ENCODE measurements around the gene KCNJ12. TPM values are rescaled to one million over a fixed set of nuclear protein-coding genes. Genes with fewer than 3 reads are reported as not detected.
A peak's percentile ranks its signal among the peaks of the same experiment; 100 is the strongest.

The KCNJ12 gene
- total RNA-seq, 1 experiment from 2014 or later, result 0.21 TPM

DNA sequence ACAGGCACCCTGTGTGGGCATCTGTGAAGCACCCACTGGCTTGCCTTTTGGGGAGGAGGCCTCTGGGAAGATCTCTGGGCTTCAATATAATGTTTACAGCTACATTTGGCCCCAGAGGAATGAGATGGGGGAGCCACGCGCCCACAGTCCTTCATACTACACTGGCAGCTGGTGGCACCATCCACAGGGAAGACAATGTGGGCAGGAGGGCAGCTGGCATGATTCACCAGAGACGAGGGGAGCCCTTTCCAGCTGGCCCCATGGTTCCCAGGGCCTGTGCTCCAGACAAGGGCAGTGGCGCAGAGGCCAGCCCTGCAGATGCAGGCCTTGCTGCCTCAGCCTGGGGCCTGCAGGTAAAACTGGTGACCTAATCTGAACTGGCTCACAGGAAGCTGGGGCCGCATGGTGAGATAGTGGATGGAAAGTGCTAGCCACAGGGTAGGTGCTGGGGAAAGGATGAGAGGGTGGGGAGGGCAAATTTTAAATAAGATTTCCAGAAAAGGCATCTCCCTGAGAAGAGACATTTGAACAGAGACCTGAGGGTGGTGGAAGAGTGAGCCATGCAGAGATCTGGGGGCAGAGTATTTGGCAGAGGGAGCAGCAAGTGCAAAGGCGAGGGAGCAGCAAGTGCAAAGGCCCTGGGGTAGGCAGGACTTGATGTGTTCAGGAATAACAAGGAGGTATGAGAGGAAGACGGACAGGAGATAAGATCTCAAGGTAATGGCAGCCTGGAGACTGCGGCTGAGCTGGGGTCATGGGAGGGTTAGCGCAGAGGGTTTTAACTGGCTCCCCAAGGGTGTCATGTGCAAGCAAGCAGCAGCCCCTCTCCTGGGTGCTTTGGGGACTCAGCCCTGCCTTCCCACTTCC, 12.1 kb upstream of the KCNJ12 start:
- no peak for DNase-seq (ENCODE audit: low read depth)

DNA sequence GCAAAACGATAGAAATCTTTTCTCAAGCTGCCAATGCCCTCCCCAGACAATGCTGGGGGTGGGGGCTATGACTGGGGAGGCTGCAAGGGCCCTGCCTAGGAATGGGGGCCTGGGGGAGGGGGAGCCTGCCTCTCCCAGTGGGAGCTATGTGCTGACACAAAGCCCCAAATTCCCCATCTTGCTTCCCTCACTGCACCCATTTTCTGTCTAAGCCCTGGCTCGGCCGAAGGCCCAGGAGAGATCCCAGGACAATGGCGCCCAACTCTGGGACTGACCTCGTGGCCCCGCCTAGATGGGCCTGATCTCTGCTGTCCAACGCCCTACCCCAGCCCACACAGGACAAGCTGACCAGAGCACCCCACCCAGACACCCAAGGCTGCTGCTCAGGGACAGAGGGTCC, 11.1 kb upstream of the KCNJ12 start:
- DNase-seq (ENCODE audit: low read depth), result no peak

DNA sequence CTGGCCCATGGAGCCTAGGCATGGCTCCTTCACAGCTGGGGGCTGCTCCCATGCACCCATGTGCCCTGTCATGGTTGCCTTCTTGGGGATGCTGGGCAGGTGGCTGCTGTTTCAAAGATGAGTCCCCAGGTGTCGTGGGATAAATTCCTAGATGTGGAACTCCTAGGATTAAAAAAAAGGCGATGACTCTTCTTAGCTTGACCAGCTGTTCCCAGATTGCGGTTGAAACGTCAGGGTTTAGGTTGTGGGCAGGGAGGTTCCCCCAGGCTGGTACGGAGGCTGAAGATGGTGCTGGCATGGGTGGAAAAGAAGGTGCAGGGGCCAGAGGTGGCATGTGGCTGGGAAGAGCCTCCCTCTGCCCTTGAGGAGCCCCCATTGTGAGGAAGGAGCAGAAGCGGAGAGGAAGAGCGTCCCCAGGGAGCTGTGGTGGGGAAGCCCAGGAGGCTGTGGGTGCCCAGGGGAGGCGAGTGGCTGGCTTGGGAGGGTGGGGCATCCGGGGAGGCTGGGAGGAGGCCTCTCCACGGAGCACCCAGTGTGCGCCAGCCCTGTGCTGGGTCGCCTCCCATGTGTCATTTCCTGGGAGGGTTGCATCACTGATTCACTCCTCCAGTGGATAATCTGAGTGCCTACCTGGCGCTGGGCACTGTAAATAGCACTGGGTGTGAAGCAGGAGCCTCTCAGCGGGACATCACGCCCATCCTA, 7.5 kb upstream of the KCNJ12 start:
- no peak for DNase-seq (ENCODE audit: low read depth)

DNA sequence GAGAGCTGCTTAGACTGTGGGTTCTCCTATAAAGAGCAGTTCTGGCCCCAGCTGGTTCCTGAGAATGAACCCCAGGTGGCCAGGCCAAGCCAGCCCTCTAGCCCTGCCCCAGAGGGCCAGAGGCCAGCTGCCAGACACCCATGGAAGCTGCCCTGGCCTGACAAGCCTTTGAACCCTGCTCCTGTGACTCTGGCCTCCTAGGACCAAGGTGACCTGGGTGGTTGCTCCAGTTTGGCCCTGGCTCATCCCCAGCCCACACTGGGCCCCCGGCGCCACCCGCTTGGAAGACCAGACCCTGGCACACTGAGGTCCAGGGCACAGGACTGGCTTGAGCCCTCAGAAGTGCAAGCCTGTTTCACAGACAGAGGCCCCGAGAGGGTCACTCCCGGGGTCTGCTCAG, 6.8 kb upstream of the KCNJ12 start:
- DNase-seq (ENCODE audit: low read depth), result no peak

DNA sequence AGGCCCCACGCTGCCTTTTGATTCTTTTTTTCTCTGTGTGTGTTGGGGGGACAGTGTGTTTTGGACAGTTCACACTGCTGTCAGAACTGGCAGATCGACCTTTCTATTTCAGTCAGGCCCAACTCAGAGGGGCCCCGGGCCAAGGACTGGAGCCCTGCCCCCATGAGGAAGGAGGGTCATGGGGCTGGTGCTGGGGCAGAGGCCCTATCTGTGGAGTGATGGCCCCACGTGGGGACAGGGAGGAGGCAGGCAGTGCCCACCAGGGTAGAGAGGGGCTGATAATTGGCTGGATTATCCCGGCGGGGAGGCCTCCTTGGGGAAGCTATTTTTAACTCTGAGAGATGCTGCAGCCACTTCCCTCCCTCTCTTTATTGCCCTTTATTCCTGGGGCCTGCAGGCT, 5.7 kb upstream of the KCNJ12 start:
- no peak for DNase-seq (ENCODE audit: low read depth)

DNA sequence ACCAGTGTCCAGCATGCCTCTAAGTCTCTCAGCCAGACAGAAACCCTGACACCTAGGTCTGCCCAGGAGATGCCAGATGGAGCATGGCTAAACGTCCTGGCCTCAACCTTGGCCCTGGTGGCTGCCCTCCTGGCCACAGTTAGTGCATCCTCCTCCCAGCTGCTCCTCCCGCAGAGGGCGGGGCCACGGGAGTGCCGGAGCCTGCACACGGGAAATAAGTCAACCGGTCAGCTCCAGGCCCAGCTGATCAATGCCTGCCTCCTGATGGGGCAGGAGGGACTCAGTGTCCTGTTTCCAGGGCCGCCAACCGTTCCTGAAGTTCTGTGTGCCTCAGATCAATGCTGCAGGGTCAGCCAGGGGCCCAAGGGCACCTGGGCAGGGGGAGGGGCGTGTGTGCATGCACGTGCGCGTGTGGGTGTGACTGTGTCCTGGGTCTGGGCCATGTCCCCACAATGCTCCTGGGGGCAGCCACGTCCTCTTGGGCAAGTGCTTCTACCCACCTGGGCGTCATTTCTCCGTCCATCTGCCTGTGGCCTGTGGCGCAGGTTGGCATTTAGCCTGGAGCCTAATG, 4.6 kb upstream of the KCNJ12 start:
- DNase-seq (ENCODE audit: low read depth), result no peak

DNA sequence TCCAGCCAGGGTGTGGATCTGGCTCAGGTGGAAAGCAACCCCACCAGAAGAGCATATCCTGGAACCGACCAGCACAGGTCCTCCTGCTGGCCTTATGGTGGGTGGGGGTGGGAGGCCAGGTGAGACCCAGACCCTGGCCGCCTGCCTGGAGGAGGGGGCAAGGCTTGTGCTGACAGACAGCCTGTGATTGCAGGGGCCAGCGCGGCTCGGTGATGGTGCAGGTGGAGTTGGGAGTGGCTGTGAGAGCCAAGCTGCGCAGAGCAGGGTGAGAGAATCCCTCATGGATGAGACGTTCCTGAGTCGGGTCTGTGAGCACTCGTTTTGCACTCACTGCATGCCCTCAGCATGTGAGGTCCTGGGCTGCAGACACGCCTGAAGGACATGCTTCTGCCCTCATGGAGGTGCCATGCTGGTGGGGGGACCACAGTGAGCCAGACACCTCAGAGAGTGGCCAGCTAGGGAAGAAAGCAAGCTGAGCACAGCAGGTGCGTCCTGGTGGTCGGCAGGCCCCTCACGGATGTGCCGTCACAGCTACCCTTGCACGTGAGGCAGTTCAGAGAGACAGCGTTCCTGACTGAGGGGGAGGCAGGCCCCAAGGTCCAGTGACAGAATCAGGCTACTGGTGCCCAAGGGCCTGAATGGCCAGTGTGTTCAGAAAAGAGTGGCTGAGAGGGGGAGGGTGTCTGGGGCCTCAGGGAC, 3.8 kb upstream of the KCNJ12 start:
- DNase-seq (ENCODE audit: low read depth), result no peak

DNA sequence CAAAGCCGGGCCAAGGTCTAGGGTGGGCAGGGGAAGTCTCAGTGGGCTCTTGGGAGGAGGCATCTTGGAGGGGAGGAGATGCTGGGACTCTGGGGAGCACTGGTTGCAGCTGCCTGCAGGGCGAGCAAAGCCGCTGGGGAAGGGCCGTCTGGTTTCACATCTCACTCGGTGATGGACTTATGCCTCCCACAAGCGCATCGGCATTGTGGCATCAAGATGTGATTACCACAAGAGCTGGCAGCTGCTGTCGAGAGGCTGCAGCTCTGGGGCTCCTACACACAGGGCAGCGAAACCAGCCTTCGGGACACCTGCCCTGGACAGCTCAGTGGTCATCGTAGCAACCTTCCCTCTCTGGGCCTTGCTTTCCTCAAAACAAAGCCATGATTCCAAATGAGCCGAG, 3.1 kb upstream of the KCNJ12 start:
- DNase-seq (ENCODE audit: low read depth), result no peak

DNA sequence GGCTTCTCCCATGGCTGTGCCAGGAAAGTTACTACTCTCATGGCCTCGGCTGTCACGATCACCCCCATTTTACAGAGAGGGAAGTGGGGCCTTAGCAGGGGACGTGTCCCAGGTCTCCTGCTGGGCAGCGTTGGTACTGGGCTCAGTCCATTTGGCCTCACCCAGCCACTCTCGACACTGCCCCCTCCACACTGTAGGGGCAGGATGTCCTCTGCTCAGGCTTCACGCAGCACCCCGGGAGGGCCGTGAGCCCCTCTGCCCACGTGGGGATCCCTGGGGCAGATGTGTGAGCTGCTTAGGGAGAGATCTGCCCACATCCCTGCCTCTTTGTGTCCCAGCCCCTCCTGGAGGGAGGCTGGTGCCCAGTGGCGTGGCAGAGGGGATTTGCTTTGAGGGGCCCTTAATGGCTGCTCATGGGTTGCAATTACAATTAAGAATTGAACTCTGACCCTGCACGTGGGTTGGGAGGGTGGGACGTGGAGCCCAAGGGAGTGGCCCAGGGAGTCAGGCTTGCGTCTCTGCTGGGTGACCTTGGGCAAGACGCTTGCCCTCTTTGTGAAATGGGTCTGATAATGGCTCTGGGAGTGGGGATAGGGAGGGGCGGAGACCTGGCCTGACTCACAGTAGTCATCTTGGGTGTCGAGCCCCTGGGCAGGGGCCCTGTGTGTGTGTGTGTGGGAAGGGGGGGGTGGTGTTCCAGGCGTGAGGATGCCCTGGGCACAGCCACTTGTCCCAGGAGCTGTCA, 2.3 kb upstream of the KCNJ12 start:
- no peak for DNase-seq (ENCODE audit: low read depth)

DNA sequence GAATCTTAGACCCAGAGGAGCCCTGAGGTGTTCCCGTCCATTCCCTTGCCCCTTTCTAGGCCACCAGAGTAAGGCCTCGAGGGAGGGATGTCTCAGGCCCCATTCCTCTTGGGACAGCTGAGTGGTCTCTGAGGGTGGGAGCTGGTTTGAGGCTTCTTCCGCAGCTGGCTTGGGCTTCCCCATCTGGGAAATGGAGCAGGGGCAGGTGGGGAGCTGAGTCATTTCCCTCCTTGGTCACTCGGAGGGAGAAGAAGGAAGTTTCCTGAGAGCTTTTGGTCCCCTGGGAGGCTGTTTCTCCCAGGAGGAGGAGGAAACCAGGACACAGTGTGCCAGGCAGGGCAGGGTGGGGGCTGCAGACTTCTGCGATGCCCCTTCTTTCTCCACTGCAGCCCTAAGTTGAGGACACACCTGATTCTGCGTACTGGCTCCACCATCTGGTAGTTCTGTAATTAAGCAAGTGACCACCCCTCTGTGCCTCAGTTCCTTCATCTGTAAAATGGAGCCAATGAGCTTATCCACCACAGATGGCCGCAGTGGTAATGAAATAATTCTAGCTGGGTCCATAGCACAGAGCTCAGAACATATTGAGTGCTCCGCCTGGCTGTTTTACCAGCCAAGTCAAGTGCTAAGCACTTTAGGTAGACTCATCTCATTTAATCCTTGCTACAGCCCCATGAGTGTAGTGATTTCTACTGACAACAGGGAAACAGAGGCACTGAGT, 1.6 kb upstream of the KCNJ12 start:
- peak; percentile 55 for DNase-seq (ENCODE audit: low read depth)

DNA sequence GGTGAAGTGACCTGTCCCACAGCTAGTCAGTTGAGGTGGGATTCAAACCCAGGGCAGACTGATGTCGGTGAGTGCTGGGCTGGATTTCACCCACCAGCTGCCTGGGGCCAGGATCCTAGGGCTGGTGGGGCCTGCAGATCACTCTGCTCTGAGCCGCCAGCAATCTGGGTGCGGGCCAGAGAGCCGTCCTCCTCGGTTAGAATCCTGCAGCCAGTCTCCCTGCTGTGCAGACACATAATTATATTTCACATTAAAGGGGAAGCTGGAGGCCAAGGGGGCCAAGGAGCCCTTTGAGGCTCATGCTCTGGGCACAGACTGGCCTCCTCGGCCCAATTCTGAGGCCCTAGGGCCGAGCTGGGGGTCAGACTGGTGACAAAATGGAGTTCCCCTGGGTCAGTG, 996 bp upstream of the KCNJ12 start:
- no peak for DNase-seq (ENCODE audit: low read depth)

DNA sequence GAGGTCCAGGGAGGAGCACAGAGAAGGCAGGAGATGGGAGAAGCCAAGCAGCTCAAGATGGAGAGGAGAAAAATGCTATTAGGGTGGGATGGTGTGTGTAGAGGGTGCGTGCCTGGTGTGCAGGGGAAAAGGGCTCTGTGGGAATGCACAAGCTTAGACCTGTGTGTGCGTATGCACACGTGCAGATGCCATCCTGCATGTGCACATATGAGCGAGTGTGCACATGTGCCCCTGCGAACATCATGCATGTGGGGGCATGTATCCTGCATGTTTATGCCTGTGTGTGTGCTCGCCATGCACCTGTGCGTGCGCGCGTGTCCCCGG, 438 bp upstream of the KCNJ12 start:
- DNase-seq (ENCODE audit: low read depth), result no peak

DNA sequence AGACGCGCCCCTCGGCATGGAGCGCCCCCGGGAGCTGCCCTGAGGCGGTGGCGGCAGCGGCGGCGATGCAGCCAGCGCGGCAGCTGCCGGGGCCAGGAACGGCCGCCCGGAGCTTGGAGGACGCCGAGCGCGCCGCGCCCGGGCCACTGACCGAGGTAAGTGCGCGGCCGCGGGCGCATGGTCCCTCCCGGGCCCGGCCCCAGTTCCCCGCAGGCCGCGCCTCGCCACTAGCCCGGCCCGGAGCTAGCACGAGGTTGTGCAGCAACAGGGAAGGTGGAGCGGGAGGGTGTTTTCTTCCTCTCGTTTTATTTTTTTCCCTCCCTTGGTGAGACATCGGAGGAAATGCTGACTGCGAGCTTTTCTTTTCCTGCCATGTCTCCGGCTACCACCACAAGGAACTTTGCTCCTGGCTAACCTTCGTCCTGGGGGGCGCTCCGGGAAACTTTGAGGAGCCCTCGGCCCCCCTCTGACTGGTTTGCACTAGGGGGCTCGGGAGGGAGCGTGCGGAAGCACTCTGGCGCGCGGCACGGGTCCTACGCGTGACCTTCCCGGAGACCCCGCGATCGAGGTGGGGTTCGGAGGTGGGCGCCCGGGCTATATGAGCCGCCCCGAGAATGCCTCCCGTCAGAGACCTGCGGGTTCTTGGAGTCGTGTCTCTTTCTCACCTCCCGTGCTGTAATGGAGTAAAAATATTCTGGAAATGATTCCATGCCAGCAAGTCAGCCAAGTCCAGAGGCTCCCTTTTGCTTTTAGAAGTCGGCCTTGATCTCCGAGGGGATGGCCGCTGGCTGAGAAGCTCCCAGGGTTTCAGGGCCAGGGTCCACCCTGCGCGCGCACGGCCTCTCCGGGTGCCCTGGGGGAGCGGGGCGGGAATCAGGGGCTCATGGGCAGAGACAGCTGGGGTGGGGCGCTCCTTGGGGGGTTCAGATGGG, 868 bp downstream of the KCNJ12 start:
- no peak for DNase-seq (ENCODE audit: low read depth)

DNA sequence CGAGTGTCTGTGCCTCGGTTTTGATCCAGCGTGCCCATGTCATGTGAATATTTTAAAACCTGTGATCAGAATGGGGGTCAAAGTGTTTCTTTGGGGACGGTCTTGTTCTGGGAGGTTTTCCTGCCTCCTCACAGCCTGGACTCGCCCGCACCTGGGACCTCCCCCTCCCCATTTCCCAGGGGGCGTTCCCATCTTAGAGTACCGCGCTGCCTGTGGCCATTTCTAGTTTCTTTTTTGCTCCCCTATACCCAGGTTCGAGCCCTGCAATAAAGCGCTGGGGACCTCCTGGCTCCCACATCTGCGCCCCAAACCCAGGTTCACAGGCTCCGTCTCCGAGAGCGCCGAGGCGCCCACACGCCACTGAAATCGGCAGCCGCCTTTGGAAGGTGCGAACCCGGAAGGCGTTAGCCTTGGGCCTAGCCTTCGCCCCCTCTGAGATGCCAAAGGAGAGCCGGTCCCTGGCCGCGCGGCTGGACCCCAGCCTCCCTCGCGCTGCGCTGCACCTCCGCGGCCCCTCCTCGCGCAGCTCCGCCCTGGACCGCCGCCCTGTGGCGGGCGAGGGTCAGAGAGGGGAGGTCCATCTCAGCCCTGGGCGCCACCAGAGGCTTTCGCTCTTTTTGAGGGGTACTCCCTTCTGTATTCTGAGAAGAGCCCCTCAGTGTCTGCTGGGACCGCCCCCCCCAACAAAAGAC, 1.7 kb downstream of the KCNJ12 start:
- no peak for DNase-seq (ENCODE audit: low read depth)

DNA sequence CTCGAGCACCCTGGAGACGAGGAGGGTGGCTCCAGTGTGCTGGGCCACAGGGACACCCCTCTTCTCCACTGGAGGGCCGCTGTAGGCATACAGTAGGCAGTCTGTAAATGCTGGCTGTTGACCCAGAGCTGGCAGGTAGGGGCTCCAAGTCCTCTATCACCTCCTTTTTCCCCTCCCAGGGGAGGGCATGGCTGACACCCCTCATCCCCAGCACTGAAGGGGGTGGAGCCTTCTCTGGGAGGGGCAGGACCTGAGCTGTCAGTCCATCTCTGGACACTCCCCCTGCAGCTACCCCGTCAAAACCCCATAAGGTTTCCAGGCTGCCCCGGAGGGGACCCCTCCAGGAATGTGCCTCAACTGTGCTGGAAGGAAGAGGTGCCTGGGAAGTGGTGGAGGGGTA, 2.4 kb downstream of the KCNJ12 start:
- DNase-seq (ENCODE audit: low read depth), result no peak

DNA sequence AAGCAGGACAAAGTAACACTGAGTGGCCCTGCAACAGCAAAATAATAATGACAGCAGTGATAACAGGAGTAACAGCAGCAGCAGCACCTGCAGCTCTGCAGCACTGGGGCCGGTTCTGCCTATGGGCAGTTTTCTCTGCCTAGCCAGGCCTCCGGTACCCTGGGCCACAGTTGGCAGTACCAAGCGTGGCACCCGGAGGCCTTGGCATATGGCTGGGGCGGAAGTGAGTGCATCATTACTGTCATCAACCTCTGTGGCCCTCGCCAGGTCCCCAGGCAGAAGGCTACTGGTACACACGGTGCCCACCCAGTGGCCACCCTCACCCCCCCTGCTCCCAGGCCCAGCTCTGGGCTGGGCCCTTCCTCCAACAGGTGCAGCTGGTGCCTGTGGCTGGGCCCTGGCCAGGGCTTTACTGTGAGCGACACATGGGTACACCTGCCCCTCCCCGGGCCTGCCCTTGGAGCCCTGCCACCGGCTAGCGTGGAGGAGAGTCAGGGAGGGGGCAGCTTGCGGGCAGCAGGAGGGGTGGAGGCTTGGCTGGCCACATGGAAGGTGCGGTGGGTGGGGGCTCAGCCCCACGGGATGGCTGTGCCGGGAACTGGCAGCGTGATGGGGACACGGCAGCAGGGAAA, 3.0 kb downstream of the KCNJ12 start:
- DNase-seq (ENCODE audit: low read depth), result no peak

DNA sequence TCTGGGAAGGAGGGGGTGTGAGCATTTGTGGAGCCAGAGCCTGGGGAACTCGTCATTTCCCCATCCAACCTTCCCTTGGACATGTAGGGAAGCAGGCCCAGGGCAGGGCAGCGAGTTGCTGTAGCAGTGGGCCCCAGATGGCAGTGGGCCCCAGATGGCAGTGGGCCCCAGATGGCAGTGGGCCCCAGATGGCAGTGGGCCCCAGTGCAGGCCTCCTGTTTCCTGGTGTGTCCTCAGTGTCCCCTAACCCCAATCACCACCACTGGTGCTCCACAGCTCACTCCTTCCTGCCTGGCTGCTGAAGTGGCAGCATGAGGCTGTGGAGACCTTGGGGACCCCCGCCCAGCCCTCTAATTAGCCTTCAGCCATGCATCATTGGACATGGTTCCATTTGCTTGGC, 4.5 kb downstream of the KCNJ12 start:
- no peak for DNase-seq (ENCODE audit: low read depth)

DNA sequence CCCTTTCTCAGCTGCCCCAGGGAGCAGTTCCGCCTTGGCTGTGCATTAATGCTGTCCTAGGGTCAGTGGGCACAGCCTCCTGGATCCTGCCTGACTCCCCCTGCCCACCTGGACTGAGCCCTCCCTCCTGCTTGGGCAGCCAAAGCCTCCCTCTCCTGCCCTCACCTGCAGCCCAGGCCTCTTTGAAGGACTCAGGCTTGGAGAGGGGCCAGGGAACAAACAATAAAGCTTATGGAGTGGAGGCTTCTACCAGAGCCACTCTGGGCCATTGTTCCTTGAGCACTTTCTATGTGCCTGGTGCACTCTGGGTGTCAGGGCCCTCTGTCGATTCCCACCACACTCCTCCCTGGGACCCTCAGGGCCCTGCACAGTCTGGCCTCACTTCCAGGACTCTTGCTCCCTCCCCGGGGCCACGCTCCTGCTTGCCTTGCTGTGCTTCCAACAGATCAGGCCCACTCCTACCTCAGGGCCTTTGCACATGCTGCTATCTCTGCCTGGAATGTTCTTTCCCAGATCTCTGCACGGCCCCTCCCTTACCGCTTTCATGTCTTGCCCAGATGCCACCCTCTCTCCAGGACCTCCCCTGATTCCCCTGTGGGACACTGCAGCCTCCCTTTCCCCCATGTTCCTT, 5.0 kb downstream of the KCNJ12 start:
- no peak for DNase-seq (ENCODE audit: low read depth)
